Activated T-helper 1 cell treated with anti-CD3 and anti-CD28 coated beads, Interleukin-12 subunit alpha, Interleukin-12 subunit beta, Interleukin-2, Interleukin-4 antibody, amounts not matched to agents 30 ng/mL and 10 ng/mL and 1 ng/mL, durations not matched to agents 14 hours and 24 hours and 36 hours (primary cell): Measurements from ENCODE around the gene ICAM1. TPM values are rescaled to one million over a fixed set of nuclear protein-coding genes. Genes with fewer than 3 reads are reported as not detected.

Source experiments
- DNase-seq: peaks from one replicate; pipeline ENCODE4 v3.0.0; 2021; ENCODE audit warnings: low spot score
- H3K27ac Mint-ChIP-seq: one replicate; pipeline ENCODE4 v1.8.0; 2021; ENCODE audit warnings: mild to moderate bottlenecking, mixed read lengths
- H3K27me3 Mint-ChIP-seq: one replicate; pipeline ENCODE4 v1.8.0; 2022; ENCODE audit warnings: mild to moderate bottlenecking, moderate library complexity, mixed read lengths; ENCODE audit not compliant: insufficient read depth
- H3K36me3 Mint-ChIP-seq: one replicate; pipeline ENCODE4 v1.8.0; 2021; ENCODE audit warnings: low read depth, mixed read lengths
- H3K4me1 Mint-ChIP-seq: one replicate; pipeline ENCODE4 v1.8.0; 2021; ENCODE audit warnings: low read depth, mixed read lengths
- H3K4me3 Mint-ChIP-seq: one replicate; pipeline ENCODE4 v1.8.0; 2021; ENCODE audit warnings: mild to moderate bottlenecking, moderate library complexity, mixed read lengths
- H3K9me3 Mint-ChIP-seq: one replicate; pipeline ENCODE4 v1.8.0; 2021; ENCODE audit warnings: mixed read lengths
- intact Hi-C: fragments of 100-400 bp; cut with micrococcal nuclease; formaldehyde crosslinking; loops from one replicate; pipeline ENCODE4 v1.15.1; 2024
- total RNA-seq: library from RNA; stranded (reverse); gene quantifications from 2 replicates; pipeline ENCODE4 v1.2.3, GENCODE V29; 2022

Gene ICAM1
- total RNA-seq, 1 donor from 2014 or later = 92.2 TPM

DNA sequence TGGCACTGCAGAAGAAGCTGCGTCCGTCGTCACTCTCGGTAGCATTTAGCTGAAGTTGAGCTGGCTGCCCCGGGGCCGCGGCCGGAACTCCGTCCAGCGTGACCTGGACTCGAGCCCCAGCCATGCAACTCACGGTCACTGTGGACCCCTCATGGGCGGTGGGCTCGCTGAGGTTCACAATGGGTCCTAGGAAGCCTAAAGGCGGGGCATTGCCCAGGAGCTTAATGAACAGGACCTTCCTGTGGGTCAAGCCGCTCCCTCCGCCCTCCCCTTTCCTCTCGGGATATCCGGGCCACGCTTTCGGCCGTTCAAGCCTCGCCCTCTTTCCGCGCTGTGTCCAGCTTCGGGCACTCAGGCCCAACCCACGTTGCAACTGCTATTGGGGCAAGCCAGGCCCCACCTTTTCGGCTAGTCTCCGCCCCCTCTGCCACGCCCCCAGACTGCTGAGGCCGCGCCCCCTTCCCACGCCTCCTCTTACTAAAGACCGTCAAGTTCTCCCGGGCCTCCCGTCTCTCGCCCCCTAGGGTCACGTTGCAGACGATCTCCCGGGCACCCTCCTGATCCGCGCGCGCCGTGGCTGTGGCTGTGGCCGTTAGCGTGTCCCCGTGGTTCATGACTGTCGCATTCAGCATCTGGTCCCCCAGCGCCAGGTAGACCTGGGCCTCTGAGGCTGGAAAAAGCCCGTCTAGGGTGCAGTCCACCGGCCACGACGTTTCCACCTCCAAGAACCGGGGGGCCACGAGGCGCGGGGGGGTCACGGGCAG, 63.9 kb downstream of the ICAM1 start:
- H3K27ac Mint-ChIP-seq = peak overlapping the region; percentile 58
- peaks cover 17% of the 10 kb centered on the region for H3K36me3 Mint-ChIP-seq
- H3K9me3 Mint-ChIP-seq = no peaks in the 10 kb centered on the region
- peaks cover 26% of the 10 kb centered on the region for H3K4me1 Mint-ChIP-seq
- no peak for DNase-seq
- intact Hi-C loops = loop anchor here (5.0 to 10.0 kb wide), 2 partner anchors 318 to 360 kb away; partner anchors contain the start of gene ILF3
- no peaks in the 10 kb centered on the region for H3K27me3 Mint-ChIP-seq
- H3K4me3 Mint-ChIP-seq = peak overlapping the region; percentile 54

DNA sequence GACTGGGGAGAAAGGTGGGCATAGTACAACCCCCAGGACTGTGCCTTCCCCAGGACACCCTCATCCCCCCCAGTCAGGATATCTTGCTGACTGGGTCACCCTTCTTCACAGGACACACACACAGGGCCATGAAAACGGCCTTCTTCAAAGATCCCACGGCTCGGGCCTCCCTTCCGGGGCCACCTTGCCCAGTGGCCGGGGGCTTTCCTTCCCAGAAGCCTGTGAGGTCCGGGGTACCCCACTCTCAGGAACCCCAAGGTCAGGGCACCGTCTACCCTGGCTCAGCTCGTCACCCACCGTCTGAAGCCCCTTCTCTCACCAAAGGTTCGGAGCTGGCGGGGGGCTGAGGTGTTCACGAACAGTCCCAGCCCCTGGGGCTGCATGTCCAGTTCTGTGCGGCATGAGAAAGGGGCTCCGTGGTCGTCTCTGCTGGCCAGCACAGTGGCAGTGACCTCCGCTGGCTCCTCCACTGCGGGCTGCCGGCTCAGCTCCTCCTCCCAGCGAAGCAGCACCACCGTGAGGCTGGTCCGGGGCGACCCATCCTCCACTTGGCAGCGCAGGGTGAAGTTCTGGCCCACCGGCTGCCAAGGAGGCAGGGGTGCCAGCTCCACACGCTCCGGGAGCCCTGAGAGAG, 64.5 kb downstream of the ICAM1 start:
- peaks cover 13% of the 10 kb centered on the region for H3K36me3 Mint-ChIP-seq
- intact Hi-C loops = loop anchor here (10.0 kb wide), 1 partner anchor 359 kb away; no protein-coding TSS in a partner anchor
- H3K27ac Mint-ChIP-seq = no peak overlapping the region
- no peak for DNase-seq
- peak overlapping the region; percentile 54 for H3K4me3 Mint-ChIP-seq
- H3K4me1 Mint-ChIP-seq = peaks cover 31% of the 10 kb centered on the region
- H3K9me3 Mint-ChIP-seq = no peaks in the 10 kb centered on the region
- no peaks in the 10 kb centered on the region for H3K27me3 Mint-ChIP-seq

Other genes starting within 250 kb of the ICAM1 start
- gene SHFL, start 184.8 kb upstream of the ICAM1 start, total RNA-seq = 64.1 and 70.5 TPM in 2 replicates
- 8.2 and 8.5 TPM in 2 replicates for gene ANGPTL6, start 168.4 kb upstream of the ICAM1 start, total RNA-seq
- gene PPAN, start 164.8 kb upstream of the ICAM1 start, total RNA-seq = 234 and 250 TPM in 2 replicates
- gene P2RY11, start 159.4 kb upstream of the ICAM1 start, total RNA-seq = 64.4 and 64.9 TPM in 2 replicates
- gene EIF3G, start 151.2 kb upstream of the ICAM1 start, total RNA-seq = 371 and 377 TPM in 2 replicates
- 411 and 425 TPM in 2 replicates for gene DNMT1, start 76.2 kb upstream of the ICAM1 start, total RNA-seq
- 15.4 and 16.0 TPM in 2 replicates for gene S1PR2, start 39.8 kb upstream of the ICAM1 start, total RNA-seq
- gene MRPL4, start 18.9 kb upstream of the ICAM1 start, total RNA-seq = 163 and 168 TPM in 2 replicates
- gene ICAM4, start 15.8 kb downstream of the ICAM1 start, total RNA-seq = 0.59 and 1.0 TPM in 2 replicates
- 1.9 TPM in 2 replicates for gene ICAM5, start 18.8 kb downstream of the ICAM1 start, total RNA-seq
- 3.5 and 4.2 TPM in 2 replicates for gene ZGLP1, start 38.7 kb downstream of the ICAM1 start, total RNA-seq
- gene FDX2, start 44.9 kb downstream of the ICAM1 start, total RNA-seq = 21.6 and 24.4 TPM in 2 replicates
- gene RAVER1, start 62.4 kb downstream of the ICAM1 start, total RNA-seq = 92.5 and 92.8 TPM in 2 replicates
- gene ICAM3, start 68.5 kb downstream of the ICAM1 start, total RNA-seq = 107 and 114 TPM in 2 replicates
- gene TYK2, start 109.5 kb downstream of the ICAM1 start, total RNA-seq = 268 and 271 TPM in 2 replicates
- gene CDC37, start 132.4 kb downstream of the ICAM1 start, total RNA-seq = 320 and 326 TPM in 2 replicates
- gene PDE4A, start 149.4 kb downstream of the ICAM1 start, total RNA-seq = 67.7 and 71.1 TPM in 2 replicates
- 81.6 and 94.2 TPM in 2 replicates for gene KEAP1, start 232.2 kb downstream of the ICAM1 start, total RNA-seq
- gene S1PR5, start 246.3 kb downstream of the ICAM1 start, total RNA-seq = not detected in 2 replicates